ENCODE data around the gene CCL15.

CCL15 gene

GRCh38 chr17:35949401-35949800, 52.0 kb downstream of the CCL15 start:
- DNase-seq: no peak
- Mint-ChIP-seq H3K9me3 (no peaks in the 10 kb centered on the region), H3K27me3 (ENCODE audit: low read depth, poor library complexity) (no peaks in the 10 kb centered on the region), H3K4me3 (no peak overlapping the region), H3K36me3 (ENCODE audit: low read depth) (no peaks in the 10 kb centered on the region), H3K27ac (no peak overlapping the region), H3K4me1 (peaks cover 24% of the 10 kb centered on the region)
- TF ChIP-seq, protein P1, sequence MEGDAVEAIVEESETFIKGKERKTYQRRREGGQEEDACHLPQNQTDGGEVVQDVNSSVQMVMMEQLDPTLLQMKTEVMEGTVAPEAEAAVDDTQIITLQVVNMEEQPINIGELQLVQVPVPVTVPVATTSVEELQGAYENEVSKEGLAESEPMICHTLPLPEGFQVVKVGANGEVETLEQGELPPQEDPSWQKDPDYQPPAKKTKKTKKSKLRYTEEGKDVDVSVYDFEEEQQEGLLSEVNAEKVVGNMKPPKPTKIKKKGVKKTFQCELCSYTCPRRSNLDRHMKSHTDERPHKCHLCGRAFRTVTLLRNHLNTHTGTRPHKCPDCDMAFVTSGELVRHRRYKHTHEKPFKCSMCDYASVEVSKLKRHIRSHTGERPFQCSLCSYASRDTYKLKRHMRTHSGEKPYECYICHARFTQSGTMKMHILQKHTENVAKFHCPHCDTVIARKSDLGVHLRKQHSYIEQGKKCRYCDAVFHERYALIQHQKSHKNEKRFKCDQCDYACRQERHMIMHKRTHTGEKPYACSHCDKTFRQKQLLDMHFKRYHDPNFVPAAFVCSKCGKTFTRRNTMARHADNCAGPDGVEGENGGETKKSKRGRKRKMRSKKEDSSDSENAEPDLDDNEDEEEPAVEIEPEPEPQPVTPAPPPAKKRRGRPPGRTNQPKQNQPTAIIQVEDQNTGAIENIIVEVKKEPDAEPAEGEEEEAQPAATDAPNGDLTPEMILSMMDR (IDR thresholded peaks at IDR 0.05): no peak

DNA sequence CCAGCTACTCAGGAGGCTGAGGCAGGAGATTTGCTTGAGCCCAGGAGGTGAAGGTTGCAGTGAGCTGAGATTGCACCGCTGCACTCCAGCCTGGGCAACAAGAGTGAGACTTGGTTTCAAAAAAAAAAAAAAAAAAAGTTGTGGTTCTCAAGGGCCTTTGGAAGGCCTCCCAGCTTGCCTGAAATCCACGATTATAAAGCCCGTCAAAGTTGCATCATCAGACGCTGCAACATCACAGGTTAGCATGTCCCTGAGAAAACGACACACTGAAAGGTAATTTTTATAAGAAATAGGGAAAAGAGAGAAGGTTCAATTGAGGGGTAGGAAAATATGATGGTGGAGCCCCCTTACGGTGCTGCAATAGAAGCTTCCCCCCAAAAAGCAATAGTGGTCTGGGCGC, 53.3 kb downstream of the CCL15 start:
- no peak overlapping the region for H3K4me3 Mint-ChIP-seq
- H3K4me1 Mint-ChIP-seq: peaks cover 21% of the 10 kb centered on the region
- no peak for DNase-seq
- H3K27ac Mint-ChIP-seq: no peak overlapping the region
- no peaks in the 10 kb centered on the region for H3K9me3 Mint-ChIP-seq
- no peaks in the 10 kb centered on the region for H3K36me3 Mint-ChIP-seq (ENCODE audit: low read depth)
- H3K27me3 Mint-ChIP-seq (ENCODE audit: low read depth, poor library complexity): no peaks in the 10 kb centered on the region
- TF ChIP-seq, protein P1 (IDR thresholded peaks at IDR 0.05): no peak

Measured in nephron progenitor cell (in vitro differentiated cells).